A549 treated with AZD2906 at 1 μM for 4 hours (cell line): ENCODE data around the gene OR10P1. TPM values are rescaled to one million over a fixed set of nuclear protein-coding genes. Genes with fewer than 3 reads are reported as not detected.

ENCODE experiments used
- total RNA-seq: library from RNA; stranded (reverse); fragments of 200-300 nt; extraction: Qiagen RNA extraction; gene quantifications from 5 replicates; pipeline ENCODE4 v1.2.3, GENCODE V29; 2022

OR10P1 gene, protein sequence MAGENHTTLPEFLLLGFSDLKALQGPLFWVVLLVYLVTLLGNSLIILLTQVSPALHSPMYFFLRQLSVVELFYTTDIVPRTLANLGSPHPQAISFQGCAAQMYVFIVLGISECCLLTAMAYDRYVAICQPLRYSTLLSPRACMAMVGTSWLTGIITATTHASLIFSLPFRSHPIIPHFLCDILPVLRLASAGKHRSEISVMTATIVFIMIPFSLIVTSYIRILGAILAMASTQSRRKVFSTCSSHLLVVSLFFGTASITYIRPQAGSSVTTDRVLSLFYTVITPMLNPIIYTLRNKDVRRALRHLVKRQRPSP
- total RNA-seq = not detected in 5 replicates

DNA sequence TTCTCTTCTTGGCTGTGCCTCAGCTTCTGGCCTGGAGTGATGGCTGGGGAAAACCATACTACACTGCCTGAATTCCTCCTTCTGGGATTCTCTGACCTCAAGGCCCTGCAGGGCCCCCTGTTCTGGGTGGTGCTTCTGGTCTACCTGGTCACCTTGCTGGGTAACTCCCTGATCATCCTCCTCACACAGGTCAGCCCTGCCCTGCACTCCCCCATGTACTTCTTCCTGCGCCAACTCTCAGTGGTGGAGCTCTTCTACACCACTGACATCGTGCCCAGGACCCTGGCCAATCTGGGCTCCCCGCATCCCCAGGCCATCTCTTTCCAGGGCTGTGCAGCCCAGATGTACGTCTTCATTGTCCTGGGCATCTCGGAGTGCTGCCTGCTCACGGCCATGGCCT, at the start of gene OR10P1:
Gene OR10P1, plus strand, starts transcription at position 40 of the 400 bp plus-strand sequence. Its CDS starts 0 bp downstream, at position 40.

Other genes starting within 250 kb of the OR10P1 start
- not detected in 5 replicates for gene OR6C65, start 236.4 kb upstream of the OR10P1 start, total RNA-seq
- gene OR6C76, start 210.6 kb upstream of the OR10P1 start, total RNA-seq = not detected in 5 replicates
- not detected in 5 replicates for gene OR6C2, start 192.8 kb upstream of the OR10P1 start, total RNA-seq
- gene OR6C70, start 166.8 kb upstream of the OR10P1 start, total RNA-seq = not detected in 5 replicates
- gene OR6C68, start 144.5 kb upstream of the OR10P1 start, total RNA-seq = not detected in 5 replicates
- gene OR6C4, start 87.3 kb upstream of the OR10P1 start, total RNA-seq = not detected in 5 replicates
- not detected in 5 replicates for gene OR2AP1, start 64.4 kb upstream of the OR10P1 start, total RNA-seq
- 1.3 to 1.5 TPM (median 1.3 TPM) in 5 replicates for gene ITGA7, start 71.0 kb downstream of the OR10P1 start, total RNA-seq
- 117 to 155 TPM (median 149 TPM) in 5 replicates for gene BLOC1S1, start 79.2 kb downstream of the OR10P1 start, total RNA-seq
- gene RDH5, start 83.5 kb downstream of the OR10P1 start, total RNA-seq = 1.9 to 2.6 TPM (median 2.1 TPM) in 5 replicates
- gene CD63, start 92.1 kb downstream of the OR10P1 start, total RNA-seq = 655 to 710 TPM (median 681 TPM) in 5 replicates
- gene GDF11, start 106.2 kb downstream of the OR10P1 start, total RNA-seq = 2.9 to 4.9 TPM (median 3.9 TPM) in 5 replicates
- 90.0 to 127 TPM (median 91.7 TPM) in 5 replicates for gene SARNP, start 180.8 kb downstream of the OR10P1 start, total RNA-seq
- 67.3 to 104 TPM (median 102 TPM) in 5 replicates for gene ORMDL2, start 181.1 kb downstream of the OR10P1 start, total RNA-seq
- gene DNAJC14, start 192.7 kb downstream of the OR10P1 start, total RNA-seq = 19.2 to 27.1 TPM (median 21.6 TPM) in 5 replicates
- gene MMP19, start 206.0 kb downstream of the OR10P1 start, total RNA-seq = 0.35 to 0.85 TPM (median 0.39 TPM) in 5 replicates